Measurements from ENCODE around the gene ARFIP1. TPM values are rescaled to one million over a fixed set of nuclear protein-coding genes. Genes with fewer than 3 reads are reported as not detected.

The ARFIP1 gene
- total RNA-seq, 1 experiment from 2014 or later = 32.7 TPM

DNA sequence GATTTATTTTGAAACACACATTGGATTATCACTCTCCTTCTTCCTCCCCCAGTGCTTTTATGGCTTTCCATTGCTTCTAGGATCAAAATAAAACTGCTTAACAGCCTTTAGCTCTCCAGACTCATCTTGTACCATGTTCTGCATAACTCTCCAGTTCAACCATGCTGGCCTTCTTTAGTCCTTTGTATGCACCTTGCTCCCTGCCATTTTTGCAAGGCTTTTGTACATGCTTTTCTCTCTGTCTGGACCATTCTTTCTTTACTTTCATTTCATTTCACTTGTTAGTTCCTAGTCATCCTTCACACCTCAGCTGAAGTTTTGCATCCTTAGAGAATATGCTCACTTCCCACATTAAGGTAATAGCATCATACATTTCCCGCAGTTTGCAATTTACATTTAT lies 6.9 kb downstream of the ARFIP1 start:
- intact Hi-C loops (cut with micrococcal nuclease) = no loop called here
- Histone ChIP-seq H3K9ac (ENCODE audit: low read length) (no peak overlapping the region), H3K27ac (ENCODE audit: low read depth, low read length) (no peak overlapping the region), H4K20me1 (ENCODE audit: insufficient read depth) (peaks cover 12% of the 10 kb centered on the region; the same call in 1 of the 2 replicates), H2AFZ (ENCODE audit: low read depth, low read length, poor library complexity, severe bottlenecking) (no peak overlapping the region), H3K9me2 (ENCODE audit: insufficient read depth) (no peaks in the 10 kb centered on the region), H3K4me2 (ENCODE audit: low read length) (no peak overlapping the region), H3K36me3 (ENCODE audit: control insufficient read depth in 1 of 2, insufficient read depth in 2 of 2, low read length in 2 of 2) (no peaks in the 10 kb centered on the region), H3K27me3 (ENCODE audit: insufficient read depth, low read length) (no peaks in the 10 kb centered on the region), H3K79me2 (ENCODE audit: insufficient read depth, low read length) (peaks cover 98% of the 10 kb centered on the region), H3K4me1 (ENCODE audit: control insufficient read depth in 1 of 2, insufficient read depth in 2 of 2, low read length in 2 of 2) (0 out of 4 replicates have a peak, but pooled peaks cover 0 to 3% of the 10 kb centered on the region in 2 experiments), H3K9me3 (ENCODE audit: control insufficient read depth in 1 of 2, insufficient read depth in 1 of 2, low read depth in 1 of 2, low read length in 2 of 2) (no peaks in the 10 kb centered on the region), H3K4me3 (replicated peaks in 1 of 2; ENCODE audit: low read depth in 1 of 2, low read length in 2 of 2) (no peak overlapping the region)
- ATAC-seq (no peak), DNase-seq (ENCODE audit: low read depth, low spot score) (no peak)
- ChIA-PET POLR2A (no interaction called here), RAD21 (ENCODE audit: low non-redundant PET in 1 of 2, low total read pairs in 2 of 2, uncharacterized antibody in 2 of 2, unreplicated experiment in 2 of 2) (no interaction called here), CTCF (no interaction called here)
- TF ChIP-seq SIN3A (IDR thresholded peaks at IDR 0.05; ENCODE audit: low read depth) (no peak), ELF1 (IDR thresholded peaks at IDR 0.05; ENCODE audit: borderline replicate concordance, low read depth) (no peak)
- TF ChIP-seq, protein P1, sequence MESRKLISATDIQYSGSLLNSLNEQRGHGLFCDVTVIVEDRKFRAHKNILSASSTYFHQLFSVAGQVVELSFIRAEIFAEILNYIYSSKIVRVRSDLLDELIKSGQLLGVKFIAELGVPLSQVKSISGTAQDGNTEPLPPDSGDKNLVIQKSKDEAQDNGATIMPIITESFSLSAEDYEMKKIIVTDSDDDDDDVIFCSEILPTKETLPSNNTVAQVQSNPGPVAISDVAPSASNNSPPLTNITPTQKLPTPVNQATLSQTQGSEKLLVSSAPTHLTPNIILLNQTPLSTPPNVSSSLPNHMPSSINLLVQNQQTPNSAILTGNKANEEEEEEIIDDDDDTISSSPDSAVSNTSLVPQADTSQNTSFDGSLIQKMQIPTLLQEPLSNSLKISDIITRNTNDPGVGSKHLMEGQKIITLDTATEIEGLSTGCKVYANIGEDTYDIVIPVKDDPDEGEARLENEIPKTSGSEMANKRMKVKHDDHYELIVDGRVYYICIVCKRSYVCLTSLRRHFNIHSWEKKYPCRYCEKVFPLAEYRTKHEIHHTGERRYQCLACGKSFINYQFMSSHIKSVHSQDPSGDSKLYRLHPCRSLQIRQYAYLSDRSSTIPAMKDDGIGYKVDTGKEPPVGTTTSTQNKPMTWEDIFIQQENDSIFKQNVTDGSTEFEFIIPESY (IDR thresholded peaks at IDR 0.05; ENCODE audit: extremely low read depth, insufficient replicate concordance, low read length) = no peak
- TF ChIP-seq, protein P2, sequence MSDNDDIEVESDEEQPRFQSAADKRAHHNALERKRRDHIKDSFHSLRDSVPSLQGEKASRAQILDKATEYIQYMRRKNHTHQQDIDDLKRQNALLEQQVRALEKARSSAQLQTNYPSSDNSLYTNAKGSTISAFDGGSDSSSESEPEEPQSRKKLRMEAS (IDR thresholded peaks at IDR 0.05) = no peak
- BruUV-seq (replicated peaks) = no TSS peak

DNA sequence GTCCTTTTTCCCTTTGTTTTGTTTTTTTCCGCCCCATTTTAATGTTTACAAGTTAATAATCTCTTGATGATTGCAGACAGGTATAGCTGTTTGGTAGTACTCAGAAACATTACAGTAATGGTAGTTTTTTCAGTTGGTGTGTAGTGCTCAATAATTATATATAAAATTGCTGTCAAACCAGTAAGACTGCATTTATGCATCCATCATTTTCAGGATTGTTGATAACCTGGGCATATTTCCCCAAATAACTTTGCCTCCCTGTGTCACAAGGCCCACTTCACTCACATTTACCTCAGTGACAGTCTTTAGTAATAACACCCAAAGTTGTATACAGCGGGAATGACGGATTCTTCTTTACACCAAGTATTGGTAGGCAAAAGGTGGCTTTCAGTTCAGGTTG lies 16.1 kb downstream of the ARFIP1 start:
- no peak overlapping the region for H2AFZ ChIP-seq (ENCODE audit: low read depth, low read length, poor library complexity, severe bottlenecking)
- BruUV-seq (replicated peaks) = no TSS peak
- CTCF ChIA-PET = no interaction called here
- no peaks in the 10 kb centered on the region for H3K27me3 ChIP-seq (ENCODE audit: insufficient read depth, low read length)
- RAD21 ChIA-PET (ENCODE audit: low non-redundant PET in 1 of 2, low total read pairs in 2 of 2, uncharacterized antibody in 2 of 2, unreplicated experiment in 2 of 2) = no interaction called here
- DNase-seq (ENCODE audit: low read depth, low spot score) = no peak
- H3K4me2 ChIP-seq (ENCODE audit: low read length) = no peak overlapping the region
- no peaks in the 10 kb centered on the region for H3K9me2 ChIP-seq (ENCODE audit: insufficient read depth)
- H3K4me3 ChIP-seq (replicated peaks in 1 of 2; ENCODE audit: low read depth in 1 of 2, low read length in 2 of 2) = no peak overlapping the region
- H3K79me2 ChIP-seq (ENCODE audit: insufficient read depth, low read length) = peaks cover 89% of the 10 kb centered on the region
- intact Hi-C loops (cut with micrococcal nuclease) = no loop called here
- no peak overlapping the region for H3K27ac ChIP-seq (ENCODE audit: low read depth, low read length)
- H4K20me1 ChIP-seq (ENCODE audit: insufficient read depth) = peaks cover 13% of the 10 kb centered on the region; the same call in 1 of the 2 replicates
- H3K4me1 ChIP-seq (ENCODE audit: control insufficient read depth in 1 of 2, insufficient read depth in 2 of 2, low read length in 2 of 2) = no peaks in the 10 kb centered on the region
- POLR2A ChIA-PET = no interaction called here
- no peak for ATAC-seq
- H3K9me3 ChIP-seq (ENCODE audit: control insufficient read depth in 1 of 2, insufficient read depth in 1 of 2, low read depth in 1 of 2, low read length in 2 of 2) = no peaks in the 10 kb centered on the region
- H3K9ac ChIP-seq (ENCODE audit: low read length) = no peak overlapping the region
- no peak for TF ChIP-seq POLR2AphosphoS5 (IDR thresholded peaks at IDR 0.05; ENCODE audit: low read depth, low read length)
- TF ChIP-seq EGR1 (IDR thresholded peaks at IDR 0.05; ENCODE audit: low read depth) = no peak
- no peak for TF ChIP-seq ZFX (IDR thresholded peaks at IDR 0.05)
- no peak for TF ChIP-seq JUND (IDR thresholded peaks at IDR 0.05)
- no peaks in the 10 kb centered on the region for H3K36me3 ChIP-seq (ENCODE audit: control insufficient read depth in 1 of 2, insufficient read depth in 2 of 2, low read length in 2 of 2)
